Retinal pigment epithelial cell (primary cell): Measurements from ENCODE around the gene CACNA2D4.

Experiments
- DNase-seq: peaks from one replicate; pipeline ENCODE4 v3.0.0-alpha.2; 2010; ENCODE audit warnings: low read depth
- H3K4me3 ChIP-seq: 2 replicates; pipeline ENCODE4 v1.5.1; 2011; ENCODE audit warnings: mild to moderate bottlenecking, low read length, control low read depth, moderate library complexity
- TF ChIP-seq, protein P1 (sequence below): conservative IDR thresholded peaks from 2 replicates; pipeline ENCODE4 v1.5.1; 2011; ENCODE audit warnings: low read depth, low read length, control low read depth, inconsistent platforms

The CACNA2D4 gene

DNA sequence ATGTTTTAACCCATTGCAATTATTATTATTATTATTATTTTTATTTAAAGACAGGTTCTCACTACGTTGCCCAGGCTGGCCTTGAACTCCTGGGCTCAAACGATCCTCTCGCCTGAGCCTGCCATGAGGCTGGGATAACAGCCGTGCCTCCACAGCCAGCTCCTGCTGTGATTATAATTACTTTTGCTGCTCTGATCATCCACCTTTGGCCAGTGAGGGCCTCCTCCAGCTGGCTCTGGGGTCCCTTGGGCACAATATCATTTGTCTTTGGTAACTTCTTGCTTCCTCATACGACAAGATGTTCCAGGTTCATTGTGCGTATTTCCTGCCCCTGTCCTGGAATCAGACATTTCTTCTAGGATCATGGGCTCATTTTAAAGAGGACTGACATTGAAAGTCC is 69.7 kb downstream of the CACNA2D4 start:
- no peak for DNase-seq
- TF ChIP-seq, protein P1, sequence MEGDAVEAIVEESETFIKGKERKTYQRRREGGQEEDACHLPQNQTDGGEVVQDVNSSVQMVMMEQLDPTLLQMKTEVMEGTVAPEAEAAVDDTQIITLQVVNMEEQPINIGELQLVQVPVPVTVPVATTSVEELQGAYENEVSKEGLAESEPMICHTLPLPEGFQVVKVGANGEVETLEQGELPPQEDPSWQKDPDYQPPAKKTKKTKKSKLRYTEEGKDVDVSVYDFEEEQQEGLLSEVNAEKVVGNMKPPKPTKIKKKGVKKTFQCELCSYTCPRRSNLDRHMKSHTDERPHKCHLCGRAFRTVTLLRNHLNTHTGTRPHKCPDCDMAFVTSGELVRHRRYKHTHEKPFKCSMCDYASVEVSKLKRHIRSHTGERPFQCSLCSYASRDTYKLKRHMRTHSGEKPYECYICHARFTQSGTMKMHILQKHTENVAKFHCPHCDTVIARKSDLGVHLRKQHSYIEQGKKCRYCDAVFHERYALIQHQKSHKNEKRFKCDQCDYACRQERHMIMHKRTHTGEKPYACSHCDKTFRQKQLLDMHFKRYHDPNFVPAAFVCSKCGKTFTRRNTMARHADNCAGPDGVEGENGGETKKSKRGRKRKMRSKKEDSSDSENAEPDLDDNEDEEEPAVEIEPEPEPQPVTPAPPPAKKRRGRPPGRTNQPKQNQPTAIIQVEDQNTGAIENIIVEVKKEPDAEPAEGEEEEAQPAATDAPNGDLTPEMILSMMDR: no peak
- H3K4me3 ChIP-seq: no peak overlapping the region

DNA sequence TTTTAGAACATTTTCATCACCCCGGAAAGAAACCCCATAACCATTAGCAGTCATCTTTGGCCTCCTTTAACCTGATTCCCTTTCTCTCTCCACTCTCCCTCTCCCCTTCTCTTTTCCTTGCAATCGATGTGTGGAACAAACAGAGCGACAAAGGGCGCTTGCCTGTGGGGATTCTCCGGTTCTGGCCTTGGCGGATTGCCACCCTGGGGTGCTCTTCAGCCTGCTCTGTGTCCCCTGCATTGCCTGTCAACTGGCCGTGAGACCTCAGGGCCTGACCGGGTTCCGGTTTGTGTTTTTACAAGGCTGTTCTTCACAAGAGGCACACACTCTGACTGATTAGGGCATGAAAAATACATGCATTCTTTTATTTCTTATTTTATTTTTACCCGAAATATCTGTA is 70.3 kb downstream of the CACNA2D4 start:
- TF ChIP-seq, protein P1: no peak
- no peak overlapping the region for H3K4me3 ChIP-seq
- DNase-seq: no peak

DNA sequence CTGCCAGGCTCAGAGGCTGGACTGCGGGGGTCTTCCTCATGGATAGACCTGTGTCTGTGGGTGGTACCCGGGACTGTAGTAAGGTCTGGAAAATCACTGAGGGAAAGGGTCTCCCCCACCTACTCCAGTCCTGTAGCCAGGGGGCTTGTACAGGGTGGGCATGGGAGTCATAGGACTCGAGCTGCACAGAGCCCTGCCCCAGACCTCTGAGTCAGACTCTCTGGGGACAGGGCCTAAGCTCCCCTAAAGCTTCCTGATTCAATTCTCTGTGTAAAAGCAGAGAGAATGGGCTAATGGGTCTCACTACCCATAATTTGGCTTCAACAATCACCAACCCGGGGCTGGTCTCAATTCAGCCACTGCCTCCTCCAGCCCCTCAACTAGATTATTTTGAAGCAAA is 71.0 kb downstream of the CACNA2D4 start:
- no peak overlapping the region for H3K4me3 ChIP-seq
- TF ChIP-seq, protein P1: no peak
- no peak for DNase-seq

DNA sequence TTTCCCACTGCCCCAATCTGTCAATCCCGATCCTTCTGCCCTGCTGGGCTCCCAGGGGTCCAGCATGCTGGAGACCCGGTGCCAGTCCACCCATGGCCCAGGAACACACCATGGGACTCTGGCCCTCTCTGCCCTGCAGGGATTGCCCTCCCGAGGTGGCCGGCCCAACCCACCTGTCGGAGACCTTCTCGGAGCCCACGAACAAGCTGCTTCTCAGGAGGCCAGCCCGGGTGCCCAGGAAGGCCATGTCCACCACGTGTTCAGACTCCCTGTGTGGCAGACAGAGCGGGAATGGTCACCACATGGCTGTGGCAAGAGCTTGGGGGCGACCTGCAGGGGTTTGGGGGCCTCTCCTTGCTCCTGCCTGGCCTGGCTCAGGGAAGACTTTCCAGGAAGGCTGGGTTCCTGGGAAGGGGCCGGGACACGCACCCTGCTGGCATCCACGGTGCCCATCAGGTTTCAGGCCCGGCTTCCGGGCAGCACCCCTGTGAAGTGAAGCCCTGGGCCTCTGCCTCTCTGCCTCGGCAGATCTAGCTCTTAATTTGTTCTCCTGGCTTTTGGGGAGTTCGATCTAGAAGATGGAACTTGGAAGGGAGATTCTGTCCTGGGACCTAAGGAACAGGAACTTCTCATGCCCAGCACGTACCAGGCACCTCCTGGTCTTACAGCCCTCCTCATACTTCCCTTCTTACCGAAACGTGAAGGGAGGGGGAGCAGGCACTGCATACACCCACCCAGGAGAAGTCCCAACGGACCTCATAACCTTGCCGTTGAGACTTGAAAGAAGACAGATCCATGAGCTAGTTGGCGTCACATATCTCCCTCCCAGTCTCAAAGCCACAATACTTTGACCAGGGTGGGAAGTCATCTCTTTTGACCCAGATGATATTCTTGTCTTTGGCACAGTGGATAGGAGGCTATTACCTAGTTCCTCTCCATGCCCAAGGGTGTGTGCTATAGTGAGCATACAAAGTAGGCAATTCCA is 71.7 kb downstream of the CACNA2D4 start:
- no peak overlapping the region for H3K4me3 ChIP-seq
- DNase-seq: no peak
- TF ChIP-seq, protein P1: no peak

DNA sequence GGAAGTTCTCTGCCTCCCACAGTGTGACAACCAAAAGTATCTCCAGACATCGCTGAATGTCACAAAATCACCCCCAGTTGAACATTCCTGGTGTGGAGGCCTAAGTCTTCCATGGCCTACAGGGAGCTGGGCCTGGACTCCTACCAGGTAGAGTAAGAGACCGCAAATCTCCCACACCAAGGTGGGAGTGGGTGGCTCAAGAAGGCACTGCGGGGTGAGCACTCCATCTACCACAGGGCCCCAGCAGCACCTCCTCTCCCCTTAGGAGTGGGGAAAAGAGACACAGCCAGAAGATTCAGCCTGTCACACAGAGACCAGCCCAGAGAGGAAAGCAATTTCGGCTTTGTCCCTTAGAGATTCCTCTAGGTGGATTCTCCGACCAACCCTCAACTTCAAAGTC is 72.6 kb downstream of the CACNA2D4 start:
- no peak for DNase-seq
- H3K4me3 ChIP-seq: no peak overlapping the region
- TF ChIP-seq, protein P1: no peak

DNA sequence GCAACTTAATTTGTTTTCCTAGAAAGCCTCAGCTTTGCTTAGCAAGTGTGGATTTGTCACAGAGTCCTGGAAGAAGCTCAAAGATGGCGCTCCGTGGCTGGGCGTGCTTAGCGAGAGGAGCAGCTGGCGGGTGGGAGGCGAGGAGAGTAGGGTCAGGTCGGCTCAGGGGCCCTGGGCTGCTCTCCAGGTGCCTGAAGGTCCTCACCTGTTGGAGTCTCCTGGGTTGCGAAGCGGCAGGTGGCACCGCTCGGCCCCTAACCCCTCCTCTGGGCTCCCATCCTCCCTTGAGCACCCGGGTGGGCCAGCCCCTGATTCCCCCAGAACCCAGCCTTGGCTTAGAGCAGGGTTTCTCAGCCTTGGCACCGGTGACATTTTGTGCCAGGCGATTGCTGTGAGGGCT is 73.0 kb downstream of the CACNA2D4 start:
- TF ChIP-seq, protein P1: no peak
- H3K4me3 ChIP-seq: no peak overlapping the region
- DNase-seq: no peak

DNA sequence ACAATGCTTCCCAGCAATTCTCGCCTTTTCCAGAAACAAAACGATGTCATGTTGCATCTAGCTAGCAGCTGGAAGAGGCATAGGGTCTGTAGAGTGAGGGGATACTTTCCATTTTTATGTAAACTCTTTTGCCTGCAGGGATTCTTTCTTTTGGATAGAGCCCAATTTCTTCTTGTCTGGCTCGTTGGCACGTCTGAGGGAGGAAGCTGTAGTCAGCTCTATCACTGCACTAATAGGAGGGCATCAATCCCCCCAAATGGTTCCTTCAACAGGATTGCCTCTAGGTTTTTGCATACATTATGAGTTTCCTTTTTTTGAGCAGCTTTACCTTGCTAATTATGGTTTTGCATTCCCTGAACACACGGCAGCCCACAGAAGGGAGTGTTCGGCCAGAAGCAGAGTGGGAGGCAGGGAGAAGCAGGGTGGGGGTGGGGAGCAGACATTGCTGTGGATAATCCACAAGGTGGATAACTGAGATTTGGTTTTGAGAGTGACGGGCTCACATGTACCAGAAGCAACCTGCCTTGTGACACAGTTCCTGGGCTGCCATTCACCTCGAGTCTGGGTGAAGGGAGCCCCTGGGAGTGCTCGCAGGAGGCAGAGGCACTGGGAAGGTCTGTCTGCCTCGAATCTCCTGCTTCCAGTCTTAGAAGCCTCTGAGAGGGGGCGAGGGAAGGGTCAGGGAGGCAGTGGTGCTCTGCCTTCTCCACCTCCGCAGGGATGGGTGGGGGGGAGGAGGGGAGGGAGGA is 73.6 kb downstream of the CACNA2D4 start:
- TF ChIP-seq, protein P1: no peak
- no peak for DNase-seq
- no peak overlapping the region for H3K4me3 ChIP-seq
